Myocyte (in vitro differentiated cells): ENCODE measurements around the gene CD300C. TPM values are rescaled to one million over a fixed set of nuclear protein-coding genes. Genes with fewer than 3 reads are reported as not detected.
"Not testable (repeated sequence)": the region's sequence is repeated elsewhere in the genome, so short reads cannot be mapped to it uniquely, and the experiment has no call there.

Source experiments
- DNase-seq: peaks from one replicate; pipeline ENCODE4 v3.0.0-alpha.2; 2012; ENCODE audit warnings: low read depth
- total RNA-seq: library from RNA; depleted of rRNA; stranded (reverse); fragments of >200 nt; gene quantifications from 2 replicates; pipeline ENCODE4 v1.2.3, GENCODE V29; 2014

Gene CD300C
- total RNA-seq, 1 donor from 2014 or later = not detected

DNA sequence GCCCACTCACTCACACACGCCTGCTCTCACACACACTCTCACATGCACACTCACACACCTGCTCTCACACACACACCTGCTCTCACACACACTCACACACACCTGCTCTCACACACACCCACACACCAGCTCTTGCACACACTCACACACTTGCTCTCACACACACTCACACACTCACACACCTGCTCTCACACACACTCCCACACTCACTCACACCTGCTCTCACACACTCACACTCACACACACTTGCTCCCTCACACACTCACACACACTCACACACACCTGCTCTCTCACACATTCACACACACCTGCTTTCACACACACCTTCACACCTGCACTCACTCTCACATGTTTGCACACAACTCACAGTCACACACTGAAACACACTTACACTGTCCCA is 17.4 kb upstream of the CD300C start:
- no peak for DNase-seq

DNA sequence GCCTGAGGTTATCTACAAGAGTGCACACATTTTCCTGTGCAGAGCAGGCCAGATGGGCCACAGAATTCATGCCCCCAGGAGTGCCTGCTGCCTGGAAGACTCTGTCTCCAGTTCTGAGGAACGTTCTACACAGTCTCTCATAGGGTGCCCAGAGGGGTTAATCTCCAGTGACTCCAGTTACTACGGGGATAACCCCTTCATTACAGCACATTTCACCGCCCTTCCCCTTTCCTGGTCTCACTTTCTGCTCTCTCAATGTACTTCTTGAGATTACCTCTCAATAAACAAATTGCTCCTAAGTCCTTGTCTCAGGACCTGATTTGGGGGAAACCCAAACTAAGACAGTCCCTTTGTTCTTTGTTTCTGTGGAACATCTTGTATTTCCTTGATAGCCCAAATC is 15.7 kb upstream of the CD300C start:
- no peak for DNase-seq

DNA sequence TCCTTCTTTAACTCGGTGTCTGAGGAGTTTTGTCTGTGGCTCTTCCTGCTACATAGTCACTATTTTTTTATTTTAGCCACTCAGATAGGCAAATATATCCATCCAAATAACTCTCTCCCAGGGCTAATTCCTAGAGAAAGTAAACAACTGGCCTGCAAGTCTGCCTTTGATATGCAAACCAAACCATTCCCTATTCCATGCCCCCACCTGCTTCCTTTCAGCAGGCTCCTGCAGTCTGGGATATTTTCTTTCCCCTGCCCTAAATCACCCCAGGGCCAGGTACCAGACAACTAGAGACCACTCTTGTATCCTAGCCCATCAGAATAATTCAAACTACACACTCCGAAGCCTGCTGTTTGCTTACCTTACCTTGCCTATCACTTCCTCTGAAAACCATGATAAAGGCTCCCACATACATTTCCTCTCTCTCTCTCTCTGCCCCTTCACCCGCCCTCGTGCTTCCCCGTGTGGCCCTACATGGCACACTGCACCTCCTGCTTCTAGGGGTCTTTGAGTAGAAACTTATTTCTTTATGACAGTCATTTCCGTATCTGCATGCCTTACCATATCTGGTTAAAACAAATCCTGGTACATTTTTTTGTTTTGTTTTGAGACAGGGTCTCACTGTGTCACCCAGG is 13.1 kb upstream of the CD300C start:
- no peak for DNase-seq

DNA sequence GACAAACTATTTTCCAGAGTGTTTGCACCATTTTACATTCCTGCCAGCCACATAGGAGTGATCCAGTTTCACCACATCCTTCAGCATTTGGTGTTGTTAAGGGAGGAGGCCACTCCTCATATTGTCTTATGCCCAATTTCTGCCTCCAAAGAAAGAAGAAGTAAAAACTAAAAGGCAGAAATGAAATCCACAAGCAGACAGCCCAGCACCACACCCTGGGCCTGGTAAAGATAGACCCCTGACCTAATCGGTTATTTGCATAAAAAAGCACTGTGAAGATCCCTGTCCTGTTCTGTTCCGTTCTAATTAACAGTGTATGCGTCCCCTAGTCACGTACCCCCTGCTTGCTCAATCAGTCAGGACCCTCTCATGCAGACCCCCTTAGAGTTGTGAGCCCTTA is 12.5 kb upstream of the CD300C start:
- not testable (repeated sequence) for DNase-seq

DNA sequence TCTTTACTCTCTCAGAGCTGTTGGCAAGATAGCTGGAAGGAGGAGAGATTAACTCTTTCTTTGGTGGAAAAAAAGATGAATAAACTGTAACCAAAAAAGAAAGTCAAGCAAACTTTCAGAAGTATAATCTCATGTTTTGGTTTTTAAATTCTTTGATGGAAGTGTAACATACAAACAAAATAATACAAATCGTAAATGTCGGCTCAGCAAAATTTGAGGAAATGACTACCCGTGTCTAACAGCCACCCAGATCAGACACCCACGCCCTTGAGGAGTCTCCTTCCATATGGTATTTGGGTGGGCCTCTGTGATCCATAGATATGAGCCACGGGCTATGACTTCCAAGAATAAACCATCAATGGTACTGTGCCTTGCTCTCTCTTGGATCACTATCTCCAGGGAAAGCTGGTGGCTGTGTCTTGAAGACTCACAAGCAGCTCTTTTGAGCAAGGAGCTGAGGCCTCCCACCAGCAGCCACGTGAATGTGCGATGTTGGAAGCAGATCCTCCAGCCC is 9.6 kb upstream of the CD300C start:
- no peak for DNase-seq

DNA sequence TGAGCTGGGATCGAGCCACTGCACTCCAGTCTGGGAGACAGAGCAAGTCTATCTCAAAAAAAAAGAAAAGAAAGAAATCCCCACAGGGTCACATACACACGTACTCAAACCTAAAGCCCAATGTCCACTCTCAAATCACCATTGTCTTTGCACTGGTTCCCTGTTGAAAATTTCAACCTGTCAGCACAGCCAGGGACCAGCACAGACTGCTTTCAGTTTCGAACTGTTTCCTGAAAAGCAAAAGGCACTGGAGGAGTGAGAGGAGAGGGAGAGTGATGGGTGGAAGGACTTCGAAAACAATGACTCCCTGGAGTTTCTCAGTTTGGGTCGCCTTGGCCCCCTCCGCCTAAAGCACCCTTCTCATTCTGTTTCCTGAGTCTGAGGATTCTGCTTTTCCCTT is 9.0 kb upstream of the CD300C start:
- no peak for DNase-seq

DNA sequence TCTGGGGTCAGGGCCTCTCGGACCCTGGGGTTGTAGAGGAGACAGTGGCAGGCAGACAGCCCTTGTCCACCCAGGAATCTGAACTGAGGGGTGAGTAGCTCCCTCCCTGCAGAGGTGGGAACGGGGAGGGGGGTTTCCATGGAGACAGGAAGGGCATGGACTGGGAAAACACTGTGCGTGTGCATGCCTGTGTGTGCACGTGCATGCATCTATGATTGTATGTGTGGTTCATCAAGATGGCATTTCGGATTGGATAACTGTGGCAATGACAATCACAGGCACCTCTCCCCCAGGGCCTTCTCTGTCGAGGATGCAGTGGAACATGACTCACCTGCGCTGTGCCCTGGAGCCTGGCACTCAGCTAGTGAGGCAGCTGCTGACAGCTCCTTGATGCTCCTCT is 6.1 kb upstream of the CD300C start:
- no peak for DNase-seq

DNA sequence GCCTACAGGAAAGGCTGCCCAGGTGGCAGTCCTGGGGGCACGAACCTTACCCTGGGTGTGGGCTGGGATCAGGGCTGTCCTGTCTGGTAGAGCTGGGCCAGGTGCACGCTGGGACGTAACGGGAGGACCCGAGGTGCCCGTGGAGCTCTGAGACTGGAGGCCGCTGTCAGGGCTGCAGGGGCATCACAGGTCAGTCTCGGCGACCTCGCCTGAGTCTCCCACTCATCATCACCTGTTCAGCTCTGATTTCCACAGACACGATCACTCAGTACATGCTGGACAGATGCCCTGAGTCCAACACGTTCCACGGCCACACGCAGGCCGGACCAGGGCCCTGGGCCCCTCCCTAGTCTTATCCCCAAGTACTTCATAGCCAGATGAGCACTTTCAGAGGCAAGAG is 4.7 kb upstream of the CD300C start:
- no peak for DNase-seq

DNA sequence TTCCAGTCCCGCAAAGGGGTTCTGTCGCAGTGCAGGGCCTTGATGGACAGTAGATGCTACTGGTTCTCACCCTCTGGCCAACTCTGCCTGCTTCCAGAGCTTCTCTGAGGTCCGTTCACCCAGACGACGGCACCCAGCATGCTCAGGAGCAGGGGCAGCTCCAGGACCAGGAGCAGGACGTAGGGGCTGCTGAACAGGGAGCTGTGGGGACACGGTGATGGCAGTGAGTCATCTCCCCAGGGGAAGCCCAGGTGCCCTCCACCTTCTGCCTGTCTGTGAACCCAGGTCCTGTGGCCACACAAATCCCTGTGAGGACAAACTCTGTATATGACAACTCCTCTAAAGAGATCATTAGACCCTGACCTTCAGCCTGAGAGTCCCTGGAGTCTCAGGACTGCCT is 3.4 kb upstream of the CD300C start:
- no peak for DNase-seq

DNA sequence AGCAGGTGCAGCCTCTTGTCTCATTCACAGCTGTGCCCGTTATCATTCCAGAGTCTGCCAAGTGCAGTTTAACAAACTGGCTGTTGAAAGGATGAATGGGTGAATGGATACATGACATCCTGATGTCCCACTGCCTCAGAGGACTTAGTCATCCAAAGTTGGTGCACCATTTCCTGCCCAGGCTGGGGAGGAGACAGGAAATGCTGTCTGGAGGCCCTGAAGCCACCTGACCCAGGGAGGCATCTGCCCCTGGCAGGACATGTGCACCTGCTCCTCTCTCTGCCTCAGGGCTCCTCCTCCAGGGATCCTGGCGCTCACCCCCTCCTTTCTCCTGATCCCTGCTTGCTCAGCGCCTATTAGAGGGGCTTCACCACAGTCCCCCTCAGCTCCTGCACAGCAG is 1.8 kb upstream of the CD300C start:
- DNase-seq = no peak

DNA sequence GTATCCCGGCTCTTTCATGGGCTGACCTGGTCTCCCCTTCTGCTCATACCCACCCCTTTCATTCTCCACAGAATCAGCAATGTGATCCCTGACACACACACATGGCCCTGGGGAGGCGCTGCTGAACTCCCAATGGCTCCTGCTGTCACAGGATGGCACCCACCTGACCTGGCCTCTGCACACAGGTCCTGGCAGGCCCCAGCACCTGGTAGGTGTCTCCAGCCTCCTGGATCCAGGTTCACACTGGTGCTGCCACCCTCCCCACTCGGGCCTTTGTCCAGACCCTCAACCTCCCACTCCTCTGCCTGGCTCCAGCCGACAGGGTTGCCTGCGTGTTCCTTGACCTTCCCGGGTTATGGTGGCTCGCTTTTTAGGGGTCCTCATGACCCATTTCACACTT is 1.3 kb upstream of the CD300C start:
- no peak for DNase-seq

DNA sequence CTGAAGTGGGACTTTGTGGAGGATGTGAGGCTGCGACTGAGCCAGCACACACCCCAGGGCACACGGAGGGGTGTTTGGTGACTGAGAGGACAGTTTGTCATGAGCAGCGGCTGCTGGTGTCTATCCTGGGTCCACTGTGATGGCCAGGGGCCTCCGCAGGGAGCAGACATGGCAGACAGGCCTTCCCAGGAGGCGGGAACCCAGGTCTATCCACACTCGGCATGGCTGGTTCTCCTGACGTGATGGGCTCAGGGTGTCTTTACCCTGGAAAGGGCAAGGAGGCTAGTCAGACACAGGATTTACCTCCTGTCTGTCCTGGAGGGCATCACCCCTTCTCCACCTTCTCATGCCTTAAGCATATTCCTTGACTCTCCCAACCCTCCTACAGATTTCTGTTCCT is 671 bp upstream of the CD300C start:
- DNase-seq = no peak

DNA sequence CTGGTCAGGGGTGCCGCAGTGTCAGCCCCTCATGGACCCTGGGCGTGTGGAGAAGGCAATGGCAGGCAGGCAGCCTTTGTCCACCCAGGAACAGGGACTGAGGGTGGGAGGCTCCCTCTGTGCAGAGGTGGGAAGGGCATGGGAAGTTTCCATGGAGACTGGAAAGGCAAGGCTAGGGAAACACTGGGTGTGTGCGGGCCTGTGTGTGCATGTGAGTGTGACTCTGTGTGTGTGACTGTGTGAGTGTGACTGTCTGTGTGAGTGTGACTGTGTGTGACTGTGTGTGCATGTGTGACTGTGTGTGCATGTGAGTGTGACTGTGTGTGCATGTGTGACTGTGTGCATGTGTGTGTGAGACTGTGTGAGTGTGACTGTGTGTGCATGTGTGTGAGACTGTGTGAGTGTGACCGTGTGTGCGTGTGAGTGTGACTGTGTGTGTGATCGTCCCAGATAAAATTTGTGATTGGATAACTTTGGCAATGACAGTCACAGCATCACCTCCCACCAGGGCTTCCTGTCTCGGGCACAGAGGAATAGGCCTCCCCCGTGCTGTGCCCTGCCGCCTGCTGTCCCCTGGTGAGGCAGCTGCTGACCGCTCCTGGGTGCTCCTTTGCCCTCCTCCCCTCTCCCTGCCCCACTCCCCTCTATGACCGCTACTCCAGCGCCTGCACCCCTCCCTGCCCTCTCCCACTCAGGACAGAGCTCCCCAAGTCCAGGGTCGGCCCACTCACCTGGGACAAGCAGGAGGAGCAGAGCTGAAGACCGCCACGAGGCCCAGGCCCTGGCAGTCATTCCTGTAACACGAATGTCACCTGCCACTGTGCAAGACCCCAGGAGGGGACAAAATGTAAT is 698 bp downstream of the CD300C start:
- no peak for DNase-seq

DNA sequence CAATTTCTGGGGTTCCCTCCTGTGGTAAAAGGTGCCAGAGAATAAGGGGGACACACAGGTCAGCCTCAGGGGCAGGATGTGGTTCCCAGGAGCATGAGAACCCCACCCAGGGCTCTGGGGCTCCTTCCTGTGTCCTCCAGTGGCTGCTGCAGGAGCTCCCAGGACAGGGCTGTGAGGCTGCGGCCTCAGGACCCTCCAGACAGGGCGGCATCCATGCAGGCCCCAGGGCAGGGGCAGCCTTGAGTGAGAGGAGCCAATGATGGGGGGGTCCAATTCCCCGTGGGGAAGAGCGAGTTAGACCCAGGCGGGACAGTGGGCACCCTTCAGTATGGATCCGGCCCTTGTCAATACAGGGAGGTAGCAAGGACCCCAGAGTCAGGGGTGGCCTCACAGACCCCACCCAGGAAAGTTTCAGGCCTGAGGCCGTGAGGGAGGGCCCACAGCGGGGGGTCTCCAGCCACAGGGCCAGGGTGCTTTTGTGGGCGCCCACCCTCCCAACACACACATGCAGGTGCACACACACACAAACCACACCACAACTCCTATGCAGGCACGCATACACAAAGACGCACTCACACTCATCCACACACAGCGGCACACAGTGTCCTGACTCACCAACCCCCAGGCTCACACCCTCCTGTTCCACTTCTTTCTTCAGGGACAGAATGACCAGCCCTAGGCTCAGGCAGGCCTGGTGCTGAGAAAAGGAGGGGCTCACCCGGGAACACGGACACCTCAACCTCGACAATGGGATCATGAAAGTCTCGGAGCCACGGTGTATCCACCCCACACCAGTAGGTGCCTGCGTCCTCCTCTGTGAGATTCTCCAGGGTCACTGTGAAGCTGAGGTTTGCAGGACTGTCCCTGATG is 1.8 kb downstream of the CD300C start:
- DNase-seq = no peak

DNA sequence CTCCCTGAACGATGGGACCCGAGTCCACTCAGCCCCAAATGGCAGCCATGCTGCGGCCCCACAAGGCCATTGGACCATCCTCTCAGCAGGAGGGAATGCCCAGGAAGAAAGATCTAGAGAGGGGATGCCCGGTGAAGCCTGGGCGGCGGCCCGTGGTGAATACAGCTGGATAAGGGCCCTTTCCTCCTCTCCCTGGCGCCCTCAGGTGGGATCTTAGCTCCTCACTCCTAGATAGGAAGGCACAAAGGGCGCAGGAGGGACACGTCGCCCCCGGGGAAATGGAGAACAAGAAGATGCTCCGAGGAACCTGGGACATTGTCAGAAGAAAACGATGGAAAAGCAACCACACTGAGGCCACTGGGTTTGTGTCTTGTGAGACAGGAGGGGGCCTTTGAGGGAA is 2.5 kb downstream of the CD300C start:
- no peak for DNase-seq

DNA sequence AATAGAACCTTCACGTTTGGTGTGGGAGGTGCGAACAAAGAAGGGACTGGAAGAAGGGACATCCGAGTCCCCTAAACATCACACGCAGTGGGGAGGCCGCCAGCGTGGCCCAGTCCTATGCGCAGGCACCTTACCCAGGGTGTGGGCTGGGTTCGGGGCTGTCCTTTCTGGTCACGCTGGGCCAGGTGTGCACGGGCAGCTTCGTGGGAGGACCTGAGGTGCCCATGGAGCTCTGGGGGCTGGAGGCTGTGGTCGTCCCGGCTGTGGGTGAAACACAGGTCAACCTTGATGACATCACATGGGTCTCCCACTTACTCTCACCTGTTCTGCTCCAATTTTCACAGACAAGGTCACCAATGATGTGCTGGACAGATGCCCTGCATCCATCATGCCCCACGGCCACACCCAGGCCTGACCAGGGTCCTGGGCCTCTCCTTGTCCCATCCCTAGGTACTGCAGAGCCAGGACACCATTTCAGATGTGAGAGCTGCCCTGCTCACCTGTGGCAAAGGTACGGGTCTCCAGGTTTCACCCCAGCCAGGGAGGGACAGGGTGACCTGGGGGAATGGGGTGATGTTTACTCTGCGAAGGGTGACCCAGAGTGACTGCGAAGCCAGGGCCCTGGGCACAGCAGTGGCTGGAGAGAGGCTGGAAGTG is 3.1 kb downstream of the CD300C start:
- DNase-seq = no peak

DNA sequence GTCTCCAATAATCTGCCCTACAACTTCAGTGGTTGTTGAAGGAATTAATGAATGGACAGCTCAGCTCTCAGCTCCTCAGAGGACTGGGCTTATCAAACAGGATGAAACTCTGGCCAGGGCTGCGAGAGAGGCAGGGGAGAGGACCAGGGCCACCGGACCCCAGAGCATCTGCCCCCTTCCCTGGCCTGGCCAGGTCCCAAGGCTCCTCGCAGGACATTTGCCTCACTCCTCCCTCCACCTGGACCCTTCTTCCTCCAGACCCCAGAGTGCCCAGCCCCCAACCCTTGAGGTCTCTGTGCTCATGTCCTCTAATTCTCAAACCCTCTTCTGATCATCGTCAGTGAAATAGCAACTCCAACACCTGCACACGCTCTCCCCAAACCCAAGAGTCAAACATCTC is 3.7 kb downstream of the CD300C start:
- DNase-seq = no peak

DNA sequence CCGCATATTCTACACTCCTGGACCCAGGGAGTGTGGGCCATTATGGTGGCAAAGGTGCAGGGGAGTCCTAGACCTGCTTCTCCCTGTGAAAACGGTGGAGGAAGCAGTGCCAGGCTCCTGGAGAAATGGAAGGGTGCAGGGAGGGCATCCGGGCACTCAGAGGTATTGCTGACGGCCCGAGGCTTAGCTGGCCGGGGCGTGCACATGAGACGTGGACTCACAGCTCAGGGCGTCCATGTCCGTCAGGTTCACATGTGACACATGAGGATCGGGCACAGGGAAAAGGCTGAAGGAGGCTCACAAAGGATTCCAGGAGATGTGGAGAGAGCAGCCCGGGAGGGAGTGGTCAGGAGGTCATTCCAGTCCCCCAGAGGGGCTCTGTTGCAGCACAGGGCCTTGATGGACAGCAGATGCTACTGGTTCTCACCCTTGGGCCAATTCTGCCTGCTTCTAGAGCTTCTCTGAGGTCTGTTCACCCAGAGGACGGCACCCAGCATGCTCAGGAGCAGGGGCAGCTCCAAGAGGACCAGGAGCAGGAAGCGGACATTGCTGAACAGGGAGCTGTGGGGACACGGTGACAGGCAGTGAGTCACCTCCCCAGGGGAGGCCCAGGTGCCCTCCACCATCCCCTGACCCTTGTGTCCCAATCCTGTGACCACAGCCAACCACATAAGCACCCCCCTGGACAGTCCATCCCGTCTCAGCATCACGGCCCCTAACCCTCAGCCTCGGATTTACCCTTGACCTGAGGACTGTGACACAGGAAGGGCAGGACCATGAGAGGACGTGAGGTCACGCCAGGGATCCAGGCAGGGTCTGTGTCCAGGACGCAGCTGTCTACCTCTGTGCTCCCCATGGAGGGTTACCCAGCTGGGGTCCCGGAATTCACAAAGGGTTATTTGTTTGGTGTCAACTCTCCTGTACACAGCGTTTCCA is 4.5 kb downstream of the CD300C start:
- no peak for DNase-seq

DNA sequence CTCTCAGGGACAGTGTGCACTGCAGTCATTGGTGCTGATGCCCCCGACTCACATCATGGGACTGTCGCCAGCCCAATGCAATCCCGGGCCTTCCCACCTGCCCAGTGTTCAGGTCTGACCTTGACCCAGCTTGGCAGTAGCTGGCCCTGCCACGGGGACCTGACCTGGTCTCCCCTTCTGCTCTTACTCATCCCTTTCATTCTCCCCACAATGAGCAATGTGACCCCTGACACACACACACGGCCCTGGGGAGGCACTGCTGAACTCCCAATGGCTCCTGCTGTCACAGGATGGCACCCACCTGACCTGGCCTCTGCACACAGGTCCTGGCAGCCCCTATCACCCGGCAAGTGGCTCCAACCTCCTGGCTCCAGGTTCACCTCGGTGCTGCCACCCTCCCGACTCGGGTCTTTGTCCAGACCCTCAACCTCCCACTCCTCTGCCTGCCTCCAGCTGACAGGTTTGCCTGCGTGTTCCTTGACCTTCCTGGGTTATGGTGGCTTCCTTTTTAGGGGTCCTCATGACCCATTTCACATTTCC is 6.6 kb downstream of the CD300C start:
- no peak for DNase-seq

DNA sequence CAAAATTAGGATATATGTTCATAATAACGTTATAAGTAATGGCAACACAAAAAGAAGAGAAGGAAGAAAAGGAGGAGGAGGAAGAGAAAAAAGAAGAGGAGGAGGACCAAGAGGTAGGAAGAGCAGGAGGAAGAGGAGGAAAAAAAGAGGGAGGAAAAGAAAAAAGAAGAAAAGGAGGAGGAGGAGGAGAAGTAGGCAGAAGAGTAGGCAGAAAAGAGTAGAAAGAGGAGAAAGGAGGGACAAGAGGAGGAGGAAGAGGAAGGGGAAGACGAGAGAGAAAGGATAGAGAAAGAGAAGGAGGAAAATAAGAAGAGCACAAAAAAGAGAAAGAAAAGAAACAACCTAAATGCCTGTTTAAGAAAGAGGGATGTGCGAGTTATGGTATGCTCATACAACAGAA is 9.0 kb downstream of the CD300C start:
- DNase-seq = no peak
